OCI-LY3 (cell line): ENCODE results near the gene ADRB2.

Experiments used
- H2AFZ ChIP-seq: fragments of 200-600, 300-600 bp; shearing (Covaris generic); 2 replicates; pipeline ENCODE4 v1.6.0; 2014; ENCODE audit warnings: antibody characterized with exemption, low read depth, low read length
- H3K27ac ChIP-seq: fragments of 200-600, 300-600 bp; sonication (generic); 2 replicates; pipeline ENCODE4 v1.5.1; 2014; ENCODE audit warnings: mild to moderate bottlenecking, low read length, moderate library complexity, mixed read lengths
- H3K27me3 ChIP-seq: fragments of 200-600, 300-600 bp; sonication (generic); 2 replicates; pipeline ENCODE4 v1.6.1; 2014; ENCODE audit warnings: low read depth, low read length, mixed read lengths
- H3K36me3 ChIP-seq: fragments of 200-600, 300-600 bp; sonication (generic); replicated peaks from 2 replicates; pipeline ENCODE3; 2014; ENCODE audit warnings: low read depth, low read length, mixed read lengths
- H3K4me1 ChIP-seq: fragments of 300-600, 200-600 bp; sonication (generic); 2 replicates; pipeline ENCODE4 v1.6.1; 2014; ENCODE audit warnings: low read length, mixed read lengths
- H3K4me2 ChIP-seq: fragments of 200-600, 300-600 bp; sonication (generic); 2 replicates; pipeline ENCODE4 v1.6.1; 2014; ENCODE audit warnings: low read length, mixed read lengths
- H3K4me3 ChIP-seq: fragments of 300-600, 200-600 bp; sonication (generic); 2 replicates; pipeline ENCODE4 v1.5.1; 2014; ENCODE audit warnings: antibody characterized with exemption, mild to moderate bottlenecking, low read length, moderate library complexity
- H3K79me2 ChIP-seq: fragments of 300-600, 200-600 bp; shearing (Covaris generic); 2 replicates; pipeline ENCODE4 v1.6.1; 2014; ENCODE audit warnings: mild to moderate bottlenecking, low read length, mixed read lengths
- H3K9ac ChIP-seq: fragments of 300-600, 200-600 bp; shearing (Covaris generic); 2 replicates; pipeline ENCODE4 v1.6.0; 2014; ENCODE audit warnings: mild to moderate bottlenecking, low read length, moderate library complexity
- H3K9me3 ChIP-seq: fragments of 200-600, 300-600 bp; shearing (Covaris generic); 2 replicates; pipeline ENCODE4 v1.6.1; 2014; ENCODE audit warnings: low read length, mixed read lengths; ENCODE audit not compliant: insufficient read depth
- H4K20me1 ChIP-seq: fragments of 200-600, 300-600 bp; sonication (generic); 2 replicates; pipeline ENCODE4 v1.6.1; 2016; ENCODE audit warnings: low read length, mixed read lengths; ENCODE audit not compliant: insufficient read depth
- CTCF ChIP-seq: fragments of 200-600, 300-600 bp; sonication (generic); IDR thresholded peaks from 2 replicates; pipeline ENCODE4 v1.5.1; 2014; ENCODE audit warnings: antibody characterized with exemption, low read length, low read depth
- EZH2phosphoT487 ChIP-seq: fragments of 200-600 bp; shearing (Covaris generic); IDR thresholded peaks from 2 replicates; pipeline ENCODE4 v1.6.1; 2018; ENCODE audit warnings: antibody characterized with exemption, mixed run types, low read depth

Gene ADRB2

GRCh38 chr5:148833925-148834324, 7.5 kb downstream of the ADRB2 start:
- Histone ChIP-seq H3K4me2 (peak overlapping the region; percentile 49), H3K27me3 (peaks cover 72% of the 10 kb centered on the region), H3K4me1 (peaks cover 66% of the 10 kb centered on the region), H3K36me3 (no peaks in the 10 kb centered on the region), H3K9ac (no peak overlapping the region), H3K79me2 (no peaks in the 10 kb centered on the region), H4K20me1 (peaks cover 13% of the 10 kb centered on the region; the same call in 1 of the 2 replicates), H3K27ac (no peak overlapping the region), H3K9me3 (no peaks in the 10 kb centered on the region), H2AFZ (no peak overlapping the region), H3K4me3 (no peak overlapping the region)
- TF ChIP-seq CTCF: no peak
- TF ChIP-seq EZH2phosphoT487: no peak

GRCh38 chr5:148834689-148835088, 8.3 kb downstream of the ADRB2 start:
- no peak overlapping the region for H3K27ac ChIP-seq
- H3K4me2 ChIP-seq: peak overlapping the region; percentile 49
- H3K9me3 ChIP-seq: no peaks in the 10 kb centered on the region
- H3K79me2 ChIP-seq: no peaks in the 10 kb centered on the region
- peaks cover 66% of the 10 kb centered on the region for H3K4me1 ChIP-seq
- H3K9ac ChIP-seq: no peak overlapping the region
- H4K20me1 ChIP-seq: peaks cover 13% of the 10 kb centered on the region; the same call in 1 of the 2 replicates
- H3K36me3 ChIP-seq: no peaks in the 10 kb centered on the region
- H2AFZ ChIP-seq: no peak overlapping the region
- no peak for TF ChIP-seq CTCF
- no peak for TF ChIP-seq EZH2phosphoT487
- H3K27me3 ChIP-seq: peaks cover 68% of the 10 kb centered on the region
- H3K4me3 ChIP-seq: peak overlapping the region; percentile 23; the same call in 1 of the 2 replicates

- Histone ChIP-seq H3K27ac (no peak overlapping the region), H3K4me2 (peak overlapping the region; percentile 46; the same call in 1 of the 2 replicates)
Measured at GRCh38 chr5:148836272-148837250, 10.2 kb downstream of the ADRB2 start.

More at GRCh38 chr5:148836272-148837250, 10.2 kb downstream of the ADRB2 start:
- Histone ChIP-seq H3K9ac (no peak overlapping the region), H3K79me2 (no peaks in the 10 kb centered on the region), H3K36me3 (no peaks in the 10 kb centered on the region), H2AFZ (no peak overlapping the region), H3K9me3 (no peaks in the 10 kb centered on the region), H3K4me1 (peaks cover 59% of the 10 kb centered on the region), H3K27me3 (peaks cover 65% of the 10 kb centered on the region), H3K4me3 (0 out of 2 replicates have a peak overlapping the region, but pooled peaks have one; percentile 14), H4K20me1 (peaks cover 13% of the 10 kb centered on the region; the same call in 1 of the 2 replicates)
- TF ChIP-seq CTCF: no peak
- TF ChIP-seq EZH2phosphoT487: no peak
